HK-2 (cell line): ENCODE results near the gene LRRC59.
"Not testable (repeated sequence)": the region's sequence is repeated elsewhere in the genome, so short reads cannot be mapped to it uniquely, and the experiment has no call there.

Experiments
- DNase-seq: peaks from one replicate; pipeline ENCODE4 v3.0.0-alpha.2; 2018; ENCODE audit not compliant: unreplicated experiment

Gene LRRC59

GRCh38 chr17:50424996-50425681 lies 27.8 kb upstream of the LRRC59 start:
- DNase-seq: peak; percentile 4

DNA sequence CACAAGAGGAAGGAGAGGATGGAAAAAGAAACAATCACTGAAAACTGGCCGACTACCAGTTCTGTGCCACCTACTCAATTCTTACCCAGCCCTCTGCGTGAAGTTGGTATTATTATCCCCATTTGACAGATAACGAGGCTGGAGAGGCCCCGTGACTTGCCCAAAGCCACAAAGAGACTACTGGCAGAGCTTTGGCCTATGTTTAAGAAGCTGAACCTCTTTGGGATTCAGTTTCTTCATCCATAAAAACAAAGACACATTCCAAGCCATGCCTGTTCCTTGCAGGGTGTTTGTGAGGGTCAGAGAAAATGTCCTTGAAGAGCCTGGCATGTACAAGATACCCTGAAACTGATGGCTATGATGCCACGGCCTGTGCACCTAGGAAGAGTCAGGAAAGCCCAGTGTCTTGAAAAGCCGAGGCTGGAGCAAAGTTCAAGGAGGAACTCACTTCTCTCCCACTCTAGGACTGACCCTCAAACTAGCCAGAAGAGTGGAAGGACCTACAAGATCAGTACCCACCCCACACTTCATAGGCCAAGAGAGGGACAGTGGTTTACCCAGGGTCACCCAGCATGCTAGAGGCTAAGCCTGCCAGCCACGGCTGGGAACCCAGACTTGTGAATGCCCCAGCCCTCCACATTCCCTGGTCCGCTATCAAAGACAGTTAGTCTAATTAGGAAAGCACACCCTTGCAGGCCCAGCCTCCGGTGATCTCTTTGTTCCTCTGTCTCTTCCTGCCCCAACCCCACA lies 27.1 kb upstream of the LRRC59 start:
- peak; percentile 4 for DNase-seq

DNA sequence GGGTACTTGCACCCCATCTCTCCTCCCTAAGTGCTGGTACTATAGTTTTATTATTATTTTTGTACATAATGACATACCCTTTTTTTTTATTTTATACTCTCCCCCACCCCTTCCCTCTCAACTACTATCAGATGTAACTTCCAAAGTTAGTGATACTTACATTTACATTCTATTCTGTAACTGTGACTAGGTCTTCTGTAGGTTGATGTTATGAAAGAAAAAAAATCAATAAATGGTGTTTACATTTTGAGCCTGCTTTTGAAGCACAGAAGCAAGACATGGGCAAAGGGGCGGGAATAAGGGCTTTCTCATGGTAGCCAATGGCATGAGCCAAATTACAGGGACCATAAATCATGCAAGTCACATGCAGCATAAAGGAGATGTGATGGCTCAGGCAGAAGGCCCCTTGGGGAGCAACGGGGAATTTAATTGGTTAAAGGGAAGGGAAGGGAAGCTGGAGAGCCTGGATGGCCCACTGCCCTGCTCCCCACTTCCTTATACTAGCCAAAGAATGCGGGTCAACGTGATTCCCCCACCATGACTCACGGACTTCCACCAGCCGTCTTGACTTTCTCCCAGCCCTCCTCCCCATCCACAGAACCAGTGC lies 26.3 kb upstream of the LRRC59 start:
- peak; percentile 79 for DNase-seq

DNA sequence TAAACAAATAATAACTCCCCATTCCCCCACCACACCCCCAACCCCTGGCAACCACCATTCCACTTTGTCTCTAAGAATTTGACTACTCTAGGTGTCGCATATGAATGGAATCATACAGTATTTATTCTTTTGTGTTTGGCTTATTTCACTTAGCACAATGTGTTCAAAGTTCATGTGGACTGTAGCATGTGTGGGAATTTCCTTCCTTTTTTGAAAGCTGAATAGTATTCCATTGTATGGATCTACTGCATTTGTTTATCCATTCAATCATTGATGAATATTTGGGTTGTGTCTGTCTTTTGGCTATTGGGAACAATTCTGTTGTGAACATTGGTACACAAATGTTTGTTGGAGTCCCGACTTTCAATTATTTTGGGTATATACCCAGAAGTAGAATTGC lies 25.4 kb upstream of the LRRC59 start:
- DNase-seq: no peak

- no peak for DNase-seq
Observed at GRCh38 chr17:50421308-50422051, 24.2 kb upstream of the LRRC59 start.

DNA sequence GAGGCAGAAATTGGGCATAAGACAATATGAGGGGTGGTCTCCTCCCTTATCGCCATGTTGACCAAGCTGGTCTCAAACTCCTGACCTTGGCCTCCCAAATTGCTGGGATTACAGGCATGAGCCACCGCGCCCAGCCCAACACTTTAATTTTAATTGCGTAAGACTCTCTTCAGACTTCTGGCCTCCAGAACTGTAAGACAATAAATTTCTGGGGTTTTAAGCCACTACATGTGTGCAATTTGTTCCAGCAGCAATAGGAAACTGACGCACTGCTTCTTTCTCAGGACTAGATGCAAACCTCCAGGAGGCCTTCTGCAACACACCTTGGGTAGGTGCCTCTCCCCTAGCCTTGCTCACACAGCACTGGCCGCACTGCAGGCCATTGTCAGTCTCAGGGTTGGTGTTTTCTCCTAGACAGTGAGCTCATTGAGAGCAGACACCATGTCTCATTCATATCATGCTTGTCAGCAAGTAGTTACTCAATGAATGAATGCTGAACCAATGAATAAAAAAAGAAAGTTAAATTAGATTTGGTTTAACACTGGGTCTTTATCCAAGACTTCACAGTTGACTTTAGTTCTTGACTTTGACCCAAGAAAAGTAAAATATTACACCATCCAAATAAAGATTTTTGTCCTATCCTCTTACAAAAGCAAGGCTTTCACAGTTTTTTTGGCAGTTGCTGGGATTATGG lies 23.2 kb upstream of the LRRC59 start:
- DNase-seq: no peak

GRCh38 chr17:50419577-50419976 lies 22.3 kb upstream of the LRRC59 start:
- DNase-seq: not testable (repeated sequence)

GRCh38 chr17:50414808-50415207 lies 17.5 kb upstream of the LRRC59 start:
- DNase-seq: no peak

DNA sequence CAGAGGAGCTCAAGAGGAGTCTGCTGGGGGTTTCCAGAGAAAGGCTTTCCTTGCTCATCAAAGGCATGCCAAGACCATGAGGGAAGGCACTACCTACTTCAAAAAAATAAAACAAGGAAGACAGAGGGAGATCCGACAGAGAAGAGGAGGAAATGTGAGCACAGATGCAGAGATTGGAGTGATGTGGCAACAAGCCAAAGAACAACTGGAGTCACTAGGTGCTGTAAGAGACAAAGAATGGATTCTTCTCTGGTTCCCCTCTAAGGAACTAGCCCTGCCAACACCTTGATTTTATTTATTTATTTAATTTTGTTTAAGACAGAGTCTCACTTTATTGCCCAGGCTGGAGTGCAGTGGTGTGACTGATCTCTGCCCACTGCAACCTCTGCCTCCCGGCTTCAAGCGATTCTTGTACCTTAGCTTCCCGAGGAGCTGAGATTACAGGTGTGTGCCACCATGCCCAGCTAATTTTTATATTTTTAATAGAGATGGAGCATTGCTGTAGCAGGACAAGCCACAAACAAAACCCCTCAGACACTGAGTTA lies 14.9 kb upstream of the LRRC59 start:
- no peak for DNase-seq

GRCh38 chr17:50407921-50408320 lies 10.6 kb upstream of the LRRC59 start:
- DNase-seq: no peak

DNA sequence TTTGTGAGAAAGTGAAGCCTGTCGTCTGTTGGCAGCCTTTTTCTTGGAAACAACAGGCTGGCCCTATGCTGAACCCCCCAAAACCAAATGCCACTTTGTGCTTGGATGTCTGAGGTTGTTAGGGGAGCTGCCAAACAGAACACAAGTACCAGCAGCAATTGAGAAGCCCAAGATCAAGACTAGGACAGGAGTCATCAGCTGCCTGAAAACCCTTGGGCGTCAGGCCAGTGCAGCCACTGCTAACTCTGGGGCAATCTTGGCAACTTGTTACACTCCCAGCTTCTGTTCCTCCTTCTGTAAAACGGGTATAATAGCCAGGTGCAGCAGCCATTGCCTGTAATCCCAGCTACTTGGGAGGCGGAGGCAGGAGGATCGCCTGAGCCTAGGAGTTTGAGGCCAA lies 9.3 kb upstream of the LRRC59 start:
- DNase-seq: no peak

DNA sequence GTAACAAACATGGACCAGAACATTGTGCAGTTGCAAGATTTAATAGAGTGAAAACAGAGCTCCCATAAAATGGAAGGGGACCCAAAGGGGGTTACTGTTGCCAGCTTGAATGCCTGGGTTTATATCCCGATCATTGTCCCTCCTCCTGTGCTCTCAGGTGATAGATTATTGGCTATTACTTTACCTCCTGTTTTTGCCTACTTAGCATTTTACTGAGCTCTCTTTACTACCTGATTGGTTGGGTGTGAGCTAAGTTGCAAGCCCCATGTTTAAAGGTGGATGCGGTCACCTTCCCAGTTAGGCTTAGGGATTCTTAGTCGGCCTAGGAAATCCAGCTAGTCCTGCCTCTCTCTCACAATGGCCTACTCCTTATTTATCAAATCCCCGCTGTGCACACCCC lies 8.0 kb upstream of the LRRC59 start:
- not testable (repeated sequence) for DNase-seq

DNA sequence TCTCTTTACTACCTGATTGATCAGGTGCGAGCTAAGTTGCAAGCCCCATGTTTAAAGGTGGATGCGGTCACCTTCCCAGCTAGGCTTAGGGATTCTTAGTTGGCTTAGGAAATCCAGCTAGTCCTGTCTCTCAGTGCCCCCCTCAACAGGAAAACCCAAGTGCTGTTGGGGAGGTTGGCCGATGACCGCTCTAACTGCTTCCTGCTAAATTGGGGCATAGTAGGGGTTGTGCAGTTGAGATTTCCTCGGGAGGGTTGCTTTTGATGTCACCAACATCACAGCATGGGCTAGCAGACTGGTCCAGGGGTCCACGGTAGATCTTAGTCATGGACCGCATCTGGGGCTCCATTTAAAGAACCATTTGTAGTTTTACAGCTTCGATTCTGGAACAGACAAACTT lies 2.3 kb upstream of the LRRC59 start:
- not testable (repeated sequence) for DNase-seq

DNA sequence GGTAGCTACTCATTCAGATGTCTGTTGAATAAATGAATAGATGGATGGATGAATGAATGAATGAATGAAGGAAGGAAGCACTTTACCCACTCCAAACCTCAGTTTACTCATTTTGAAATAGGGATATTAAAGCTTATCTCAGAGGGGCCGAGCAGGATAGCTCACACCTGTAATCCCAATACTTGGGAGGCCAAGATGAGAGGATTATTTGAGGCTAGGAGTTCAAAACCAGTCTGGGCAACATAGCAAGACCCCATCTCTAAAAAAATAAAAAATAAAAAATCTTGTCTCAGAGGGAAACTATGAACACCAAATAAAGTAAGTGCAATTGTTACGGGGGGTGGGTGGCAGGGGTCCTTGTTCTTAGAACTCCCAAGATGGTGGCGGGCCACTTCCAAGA lies 1.3 kb upstream of the LRRC59 start:
- not testable (repeated sequence) for DNase-seq

- no peak for DNase-seq
Observed at GRCh38 chr17:50397919-50398285, 579 bp upstream of the LRRC59 start.

- DNase-seq: peak; percentile 39
Observed at GRCh38 chr17:50396261-50397110, 837 bp downstream of the LRRC59 start.

GRCh38 chr17:50394711-50395110 lies 2.6 kb downstream of the LRRC59 start:
- no peak for DNase-seq

GRCh38 chr17:50393700-50394099 lies 3.6 kb downstream of the LRRC59 start:
- DNase-seq: no peak

GRCh38 chr17:50392621-50393020 lies 4.7 kb downstream of the LRRC59 start:
- no peak for DNase-seq

GRCh38 chr17:50389534-50389933 lies 7.8 kb downstream of the LRRC59 start:
- DNase-seq: no peak

DNA sequence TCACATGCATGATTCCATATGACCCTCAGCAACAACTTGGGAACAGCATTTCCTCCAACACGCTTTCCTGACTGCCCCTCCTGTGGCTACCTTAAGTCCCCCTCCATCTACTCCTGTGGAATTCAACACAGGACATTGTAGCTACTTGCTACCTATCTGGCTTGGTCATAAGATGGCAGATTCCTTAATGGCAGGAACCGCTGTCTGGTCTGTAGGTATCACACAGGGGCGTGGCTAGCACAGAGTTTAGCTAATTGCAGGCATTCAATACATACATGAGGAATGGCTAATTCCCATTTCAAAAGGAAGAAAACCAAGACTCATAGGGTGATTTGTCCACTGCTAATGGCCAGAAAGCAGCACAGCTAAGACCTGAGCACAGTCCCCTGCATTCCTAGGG lies 8.6 kb downstream of the LRRC59 start:
- DNase-seq: no peak
